AG04449 (cell line): ENCODE data around the gene GNS.

Experiments used
- CTCF ChIA-PET: fragments of 350-600 bp; formaldehyde crosslinking; extraction: SDS; loops from one replicate; lab custom pipeline; 2021; ENCODE audit warnings: antibody characterized with exemption; lab: Yijun Ruan, JAX
- POLR2A ChIA-PET: fragments of 400-600, 350-600 bp; formaldehyde crosslinking; extraction: SDS; loops from one replicate; lab custom pipeline; 2020; ENCODE audit warnings: antibody characterized with exemption, inconsistent platforms; lab: Yijun Ruan, JAX
- DNase-seq: peaks from one replicate; pipeline ENCODE4 v3.0.0-alpha.2; 2010; ENCODE audit warnings: low read depth, low spot score
- H3K4me3 ChIP-seq: 2 replicates; pipeline ENCODE4 v1.5.1; 2011; ENCODE audit warnings: low read depth, mild to moderate bottlenecking, control low read depth, low read length
- TF ChIP-seq, protein P1 (sequence below): IDR thresholded peaks from one replicate; pipeline ENCODE4 v1.5.1; 2011; ENCODE audit warnings: mild to moderate bottlenecking, moderate library complexity, low read length, control low read depth, inconsistent platforms; ENCODE audit not compliant: insufficient read depth; ENCODE audit errors: missing control alignments

Gene GNS

DNA sequence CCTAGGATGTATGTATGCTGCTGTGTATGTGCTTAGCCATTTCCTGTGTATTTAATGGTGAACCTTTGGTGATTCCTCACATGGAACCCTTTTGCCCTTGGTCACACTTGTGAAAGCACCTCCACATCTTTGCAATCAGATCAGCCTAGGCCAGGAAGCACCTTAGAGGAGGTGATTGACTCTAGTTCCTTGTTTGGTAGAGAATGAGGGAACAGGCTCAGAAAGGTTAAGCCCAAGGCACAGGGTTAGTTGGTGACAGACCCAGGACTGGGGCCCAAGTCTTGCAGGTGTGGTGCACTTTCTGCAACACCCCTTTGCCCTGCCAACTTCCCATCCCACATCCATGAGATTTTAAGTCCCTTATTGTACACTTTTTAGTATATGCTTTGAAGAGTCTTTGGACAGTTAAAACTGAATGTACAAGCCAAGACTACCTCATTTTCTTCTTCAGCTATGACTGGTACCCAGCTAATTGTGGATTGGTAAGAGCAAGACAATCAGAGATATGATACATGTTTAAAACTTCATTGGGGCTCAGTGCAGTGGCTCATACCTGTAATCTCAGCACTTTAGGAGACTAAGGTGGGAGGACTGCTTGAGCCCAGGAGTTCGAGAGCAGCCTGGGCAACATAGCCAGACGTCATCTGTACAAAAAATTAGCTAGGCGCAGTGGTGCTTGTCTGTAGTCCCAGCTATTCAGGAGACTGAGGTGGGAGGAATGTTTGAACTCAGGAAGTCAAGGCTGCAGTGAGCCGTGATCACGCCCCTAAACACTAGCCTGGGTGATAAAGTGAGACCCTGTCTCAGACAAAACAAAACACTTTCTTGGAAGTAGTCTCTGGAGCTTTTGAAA, 77.8 kb downstream of the GNS start:
- DNase-seq: no peak
- TF ChIP-seq, protein P1, sequence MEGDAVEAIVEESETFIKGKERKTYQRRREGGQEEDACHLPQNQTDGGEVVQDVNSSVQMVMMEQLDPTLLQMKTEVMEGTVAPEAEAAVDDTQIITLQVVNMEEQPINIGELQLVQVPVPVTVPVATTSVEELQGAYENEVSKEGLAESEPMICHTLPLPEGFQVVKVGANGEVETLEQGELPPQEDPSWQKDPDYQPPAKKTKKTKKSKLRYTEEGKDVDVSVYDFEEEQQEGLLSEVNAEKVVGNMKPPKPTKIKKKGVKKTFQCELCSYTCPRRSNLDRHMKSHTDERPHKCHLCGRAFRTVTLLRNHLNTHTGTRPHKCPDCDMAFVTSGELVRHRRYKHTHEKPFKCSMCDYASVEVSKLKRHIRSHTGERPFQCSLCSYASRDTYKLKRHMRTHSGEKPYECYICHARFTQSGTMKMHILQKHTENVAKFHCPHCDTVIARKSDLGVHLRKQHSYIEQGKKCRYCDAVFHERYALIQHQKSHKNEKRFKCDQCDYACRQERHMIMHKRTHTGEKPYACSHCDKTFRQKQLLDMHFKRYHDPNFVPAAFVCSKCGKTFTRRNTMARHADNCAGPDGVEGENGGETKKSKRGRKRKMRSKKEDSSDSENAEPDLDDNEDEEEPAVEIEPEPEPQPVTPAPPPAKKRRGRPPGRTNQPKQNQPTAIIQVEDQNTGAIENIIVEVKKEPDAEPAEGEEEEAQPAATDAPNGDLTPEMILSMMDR: no peak
- H3K4me3 ChIP-seq: no peak overlapping the region
- ChIA-PET CTCF (interaction anchor here (0.8 to 3.0 kb wide), 6 partner anchors 8 to 141 kb away, joined by 3 to 16 read pairs (median 10); no protein-coding TSS in a partner anchor), POLR2A (no interaction called here)

DNA sequence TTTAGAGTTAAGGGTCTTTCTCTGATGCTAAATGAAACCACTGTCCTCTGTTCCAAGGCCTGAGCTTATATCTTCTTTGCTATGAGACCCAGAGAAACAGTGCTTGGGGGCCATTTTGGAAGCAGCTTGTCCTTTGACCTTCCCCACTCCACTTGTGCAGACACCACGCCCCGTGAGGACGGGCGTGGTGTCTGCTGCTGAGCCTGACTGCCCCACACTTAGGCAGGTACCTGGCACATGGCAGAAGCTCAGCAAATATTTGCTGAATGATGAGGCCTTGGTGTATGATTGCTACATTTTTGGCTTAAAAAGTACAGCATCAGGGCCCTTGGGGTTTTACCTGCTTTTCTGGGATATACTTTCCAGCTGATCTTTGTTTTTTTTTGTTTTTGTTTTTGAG, 79.0 kb downstream of the GNS start:
- no peak overlapping the region for H3K4me3 ChIP-seq
- POLR2A ChIA-PET: interaction anchor here (0.8 kb wide), 2 partner anchors 9 to 71 kb away, joined by 3 read pairs; no protein-coding TSS in a partner anchor
- CTCF ChIA-PET: interaction anchor here (0.6 to 3.0 kb wide), 6 partner anchors 9 to 140 kb away, joined by 3 to 16 read pairs (median 4); no protein-coding TSS in a partner anchor
- TF ChIP-seq, protein P1: no peak
- DNase-seq: no peak

DNA sequence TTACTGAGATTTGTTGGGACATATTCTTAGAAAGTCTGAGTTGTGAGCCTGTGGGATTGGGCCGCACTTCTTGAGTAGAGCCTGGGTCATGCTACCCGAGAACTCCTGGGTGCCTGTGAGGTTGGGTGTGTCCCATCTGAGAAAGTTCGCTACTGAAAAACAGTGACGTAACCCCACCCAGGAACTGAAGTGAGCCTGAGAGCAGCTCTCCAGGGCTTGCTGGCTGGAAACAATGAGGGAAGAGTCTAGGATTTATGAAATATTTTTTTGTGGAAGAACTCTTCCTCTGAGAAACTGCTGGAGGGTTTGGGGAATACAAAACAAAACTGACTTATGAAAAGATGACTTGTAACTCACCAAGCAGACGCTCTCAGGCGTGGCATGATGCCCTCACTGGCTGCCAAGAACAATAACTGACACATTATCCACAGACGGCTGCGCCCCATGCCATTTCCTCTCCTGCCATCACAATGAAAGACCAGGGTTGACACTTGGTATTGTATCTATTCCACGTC, 79.7 kb downstream of the GNS start:
- ChIA-PET CTCF (interaction anchor here (1.1 to 3.0 kb wide), 5 partner anchors 12 to 130 kb away, joined by 3 to 16 read pairs (median 6); no protein-coding TSS in a partner anchor), POLR2A (interaction anchor here (0.8 kb wide), 1 partner anchor 70 kb away, joined by 3 read pairs; no protein-coding TSS in a partner anchor)
- TF ChIP-seq, protein P1: no peak
- no peak for DNase-seq
- H3K4me3 ChIP-seq: peak overlapping the region; percentile 29

DNA sequence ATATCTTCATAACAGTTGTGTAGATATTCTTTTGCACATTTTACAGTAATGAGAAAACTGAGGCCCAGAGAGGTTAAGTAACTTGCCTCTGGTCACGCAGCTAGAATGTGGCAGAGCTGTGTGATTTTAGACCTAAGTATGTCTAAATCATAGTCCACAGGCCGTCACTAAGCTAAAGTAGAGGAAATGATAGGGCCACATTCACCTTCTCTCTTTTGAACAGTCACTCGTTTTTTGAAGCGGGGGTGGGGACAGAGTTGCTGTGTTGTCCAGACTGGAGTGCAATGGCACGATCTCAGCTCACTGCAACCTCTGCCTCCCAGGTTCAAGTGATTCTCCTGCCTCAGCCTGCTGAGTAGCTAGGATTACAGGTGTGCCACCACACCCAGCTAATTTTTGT, 80.4 kb downstream of the GNS start:
- CTCF ChIA-PET: interaction anchor here (1.3 to 2.8 kb wide), 3 partner anchors 11 to 129 kb away, joined by 3 to 15 read pairs (median 6); no protein-coding TSS in a partner anchor
- POLR2A ChIA-PET: no interaction called here
- DNase-seq: no peak
- TF ChIP-seq, protein P1: no peak
- H3K4me3 ChIP-seq: no peak overlapping the region

DNA sequence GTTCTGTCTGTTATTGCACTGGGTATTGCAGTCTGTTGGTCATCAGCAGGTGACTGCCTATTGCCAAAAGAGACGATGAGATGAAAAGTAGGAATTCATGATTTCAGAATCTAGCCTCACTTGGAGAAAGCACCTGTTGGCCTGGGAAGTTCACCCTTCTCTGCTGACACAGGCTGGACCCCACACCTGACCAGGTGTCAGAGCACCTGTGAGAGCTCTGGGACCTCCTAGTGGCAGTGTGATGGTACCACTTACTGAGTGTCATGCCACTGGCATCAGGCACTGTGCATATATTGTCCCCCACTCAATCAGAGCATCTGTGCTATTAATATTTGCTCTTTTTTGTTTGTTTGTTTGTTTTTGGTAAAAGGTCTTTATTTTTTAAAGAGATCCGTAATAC, 81.0 kb downstream of the GNS start:
- no peak for DNase-seq
- ChIA-PET POLR2A (no interaction called here), CTCF (interaction anchor here (1.3 to 2.0 kb wide), 3 partner anchors 11 to 129 kb away, joined by 3 to 13 read pairs (median 6); no protein-coding TSS in a partner anchor)
- no peak overlapping the region for H3K4me3 ChIP-seq
- TF ChIP-seq, protein P1: no peak

DNA sequence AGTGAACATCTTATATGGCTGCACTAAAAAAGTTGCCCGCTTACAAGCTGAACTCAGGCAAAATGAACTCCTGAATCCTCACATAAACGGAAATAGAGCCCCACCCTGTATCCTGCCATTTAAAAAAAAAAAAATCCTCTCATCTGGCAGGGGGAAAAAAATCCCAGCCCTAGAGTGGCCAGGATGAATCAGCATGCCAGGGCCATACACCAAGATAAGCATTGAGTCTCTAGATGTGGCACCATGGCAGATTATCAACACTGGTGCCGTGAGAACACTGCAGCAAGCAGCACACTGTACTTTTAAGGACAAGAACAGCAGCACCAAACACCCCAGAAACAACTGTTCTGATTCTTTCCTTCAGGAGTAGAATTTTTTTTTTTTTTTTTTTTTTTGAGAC, 83.4 kb downstream of the GNS start:
- H3K4me3 ChIP-seq: no peak overlapping the region
- DNase-seq: no peak
- CTCF ChIA-PET: no interaction called here
- TF ChIP-seq, protein P1: no peak
- POLR2A ChIA-PET: no interaction called here
